ENCODE results near the gene ARMC9. TPM values are rescaled to one million over a fixed set of nuclear protein-coding genes. Genes with fewer than 3 reads are reported as not detected.
A peak's percentile ranks its signal among the peaks of the same experiment; 100 is the strongest.

The ARMC9 gene
- total RNA-seq, 1 experiment from 2014 or later = 3.3 TPM

GRCh38 chr2:231336236-231336635 is 137.8 kb downstream of the ARMC9 start:
- no peaks in the 10 kb centered on the region for H3K27me3 ChIP-seq (replicated peaks; ENCODE audit: control insufficient read depth, insufficient read depth, low read length)
- no peak overlapping the region for H3K4me3 ChIP-seq (ENCODE audit: low read depth, low read length)
- H3K4me3 Mint-ChIP-seq (ENCODE audit: unreplicated experiment) = no peak overlapping the region
- H3K4me1 ChIP-seq = peaks cover 21% of the 10 kb centered on the region; the same call in 1 of the 2 replicates
- DNase-seq = no peak
- CTCF ChIA-PET = no interaction called here
- TF ChIP-seq CTCF (IDR thresholded peaks at IDR 0.05; ENCODE audit: insufficient read depth in 1 of 2, low read depth in 1 of 2, low read length in 1 of 2, severe bottlenecking in 1 of 2, unreplicated experiment in 1 of 2) = no peak
- BruUV-seq (replicated peaks) = no TSS peak
- intact Hi-C loops (cut with micrococcal nuclease; ENCODE audit: unreplicated experiment) = no loop called here
- no peaks in the 10 kb centered on the region for H3K36me3 Mint-ChIP-seq (ENCODE audit: insufficient read depth, unreplicated experiment)
- no peaks in the 10 kb centered on the region for H3K9me3 Mint-ChIP-seq (ENCODE audit: unreplicated experiment)
- no peak overlapping the region for H3K27ac Mint-ChIP-seq (ENCODE audit: unreplicated experiment)
- H3K9me3 ChIP-seq = no peaks in the 10 kb centered on the region
- POLR2A ChIA-PET = no interaction called here
- H3K36me3 ChIP-seq (ENCODE audit: control insufficient read depth, insufficient read depth, low read length) = no peaks in the 10 kb centered on the region
- no peaks in the 10 kb centered on the region for H3K27me3 Mint-ChIP-seq (ENCODE audit: insufficient read depth, unreplicated experiment)
- H3K4me1 Mint-ChIP-seq (ENCODE audit: low read depth, unreplicated experiment) = no peaks in the 10 kb centered on the region

GRCh38 chr2:231336700-231337099 is 138.3 kb downstream of the ARMC9 start:
- intact Hi-C loops (cut with micrococcal nuclease; ENCODE audit: unreplicated experiment) = no loop called here
- no peak for TF ChIP-seq CTCF (IDR thresholded peaks at IDR 0.05; ENCODE audit: insufficient read depth in 1 of 2, low read depth in 1 of 2, low read length in 1 of 2, severe bottlenecking in 1 of 2, unreplicated experiment in 1 of 2)
- BruUV-seq (replicated peaks) = no TSS peak
- Histone ChIP-seq H3K4me1 (peaks cover 21% of the 10 kb centered on the region; the same call in 1 of the 2 replicates), H3K4me3 (ENCODE audit: low read depth, low read length) (no peak overlapping the region), H3K9me3 (no peaks in the 10 kb centered on the region), H3K27me3 (replicated peaks; ENCODE audit: control insufficient read depth, insufficient read depth, low read length) (no peaks in the 10 kb centered on the region), H3K36me3 (ENCODE audit: control insufficient read depth, insufficient read depth, low read length) (no peaks in the 10 kb centered on the region)
- CTCF ChIA-PET = no interaction called here
- Mint-ChIP-seq H3K9me3 (ENCODE audit: unreplicated experiment) (no peaks in the 10 kb centered on the region), H3K27ac (ENCODE audit: unreplicated experiment) (no peak overlapping the region), H3K27me3 (ENCODE audit: insufficient read depth, unreplicated experiment) (no peaks in the 10 kb centered on the region), H3K4me1 (ENCODE audit: low read depth, unreplicated experiment) (no peaks in the 10 kb centered on the region), H3K36me3 (ENCODE audit: insufficient read depth, unreplicated experiment) (no peaks in the 10 kb centered on the region), H3K4me3 (ENCODE audit: unreplicated experiment) (no peak overlapping the region)
- POLR2A ChIA-PET = no interaction called here
- no peak for DNase-seq

- intact Hi-C loops (cut with micrococcal nuclease; ENCODE audit: unreplicated experiment) = no loop called here
- Mint-ChIP-seq H3K27ac (ENCODE audit: unreplicated experiment) (peak overlapping the region; percentile 53), H3K4me3 (ENCODE audit: unreplicated experiment) (peak overlapping the region; percentile 24)
Observed at GRCh38 chr2:231337807-231338759, 139.7 kb downstream of the ARMC9 start.

More at GRCh38 chr2:231337807-231338759, 139.7 kb downstream of the ARMC9 start:
- ChIA-PET CTCF (no interaction called here), POLR2A (interaction anchor here (0.7 kb wide), 1 partner anchor 24 kb away, joined by 14 read pairs; no protein-coding TSS in a partner anchor)
- H3K36me3 ChIP-seq (ENCODE audit: control insufficient read depth, insufficient read depth, low read length) = no peaks in the 10 kb centered on the region
- peak; percentile 75 to 82 for DNase-seq
- Mint-ChIP-seq H3K27me3 (ENCODE audit: insufficient read depth, unreplicated experiment) (no peaks in the 10 kb centered on the region), H3K4me1 (ENCODE audit: low read depth, unreplicated experiment) (no peaks in the 10 kb centered on the region), H3K36me3 (ENCODE audit: insufficient read depth, unreplicated experiment) (no peaks in the 10 kb centered on the region), H3K9me3 (ENCODE audit: unreplicated experiment) (no peaks in the 10 kb centered on the region)
- peaks cover 21% of the 10 kb centered on the region; the same call in 1 of the 2 replicates for H3K4me1 ChIP-seq
- no TSS peak for BruUV-seq (replicated peaks)
- no peak overlapping the region for H3K4me3 ChIP-seq (ENCODE audit: low read depth, low read length)
- H3K27me3 ChIP-seq (replicated peaks; ENCODE audit: control insufficient read depth, insufficient read depth, low read length) = no peaks in the 10 kb centered on the region
- TF ChIP-seq CTCF (IDR thresholded peaks at IDR 0.05; ENCODE audit: insufficient read depth in 1 of 2, low read depth in 1 of 2, low read length in 1 of 2, severe bottlenecking in 1 of 2, unreplicated experiment in 1 of 2) = no peak
- H3K9me3 ChIP-seq = no peaks in the 10 kb centered on the region
